Upper lobe of left lung (tissue), 6 donors: Measurements from ENCODE around the gene SLC12A6. TPM values are rescaled to one million over a fixed set of nuclear protein-coding genes. Genes with fewer than 3 reads are reported as not detected.

ENCODE experiments used
- ATAC-seq, 2 donors: fragments of 200-7000 bp; cut with Tn5 transposase; one replicate each; pipeline ENCODE4 v1.9.1; 2022; ENCODE audit warnings: mild to moderate bottlenecking in 2 of 2, moderate library complexity in 2 of 2; ENCODE audit not compliant: low FRiP score in 2 of 2
- DNase-seq, 2 donors: peaks; one replicate each; pipeline ENCODE4 v3.0.0-alpha.2; 2019 to 2020
- H3K27ac ChIP-seq, 4 donors: fragments of 200-600 bp; sonication (generic); one replicate each; pipeline ENCODE4 v1.5.1; 2016 to 2019
- H3K27me3 ChIP-seq, 4 donors: fragments of 200-600 bp; sonication (generic); one replicate each; pipeline ENCODE4 v1.5.1; 2017 to 2019
- H3K36me3 ChIP-seq, 4 donors: fragments of 200-600 bp; sonication (generic); one replicate each; pipeline ENCODE4 v1.5.1; 2016 to 2019
- H3K4me1 ChIP-seq, 4 donors: fragments of 200-600 bp; sonication (generic); one replicate each; pipeline ENCODE4 v1.5.1; 2018 to 2019
- H3K4me3 ChIP-seq, 4 donors: fragments of 200-600 bp; sonication (generic); one replicate each; pipeline ENCODE4 v1.5.1; 2017 to 2019; ENCODE audit warnings: mild to moderate bottlenecking in 2 of 4, moderate library complexity in 1 of 4
- H3K9me3 ChIP-seq, 4 donors: fragments of 200-600 bp; sonication (generic); one replicate each; pipeline ENCODE4 v1.5.1; 2018 to 2019
- EP300 ChIP-seq, 4 donors: sonication (generic); formaldehyde crosslinking; IDR thresholded peaks; one replicate each; pipeline ENCODE4 v1.5.1; 2017; ENCODE audit warnings: antibody characterized with exemption in 4 of 4, control low read depth in 2 of 4
- POLR2A ChIP-seq, 4 donors: fragments of 450-650 bp; IDR thresholded peaks; one replicate each; pipeline ENCODE4 v1.5.1; 2016 to 2017; ENCODE audit warnings: antibody characterized with exemption in 4 of 4, mild to moderate bottlenecking in 2 of 4
- POLR2AphosphoS5 ChIP-seq, 2 donors: sonication (generic); formaldehyde crosslinking; IDR thresholded peaks; one replicate each; pipeline ENCODE4 v1.5.1; 2017; ENCODE audit warnings: antibody characterized with exemption in 2 of 2
- whole genome bisulfite sequencing, 2 donors: methylation state at CpG; one replicate each; pipeline ENCODE4 v1.1.5; 2017 to 2018; 5-methylcytosine and 5-hydroxymethylcytosine counted together
- total RNA-seq, 6 donors: library from RNA; depleted of rRNA in 4 of 6; stranded (reverse); fragments of >200 nt in 4 of 6; gene quantifications; one replicate each; pipeline versions ENCODE4 v1.1.0 to v1.2.1, GENCODE V29; 2016 to 2021
- TF ChIP-seq, protein P1 (sequence below), 6 experiments: fragments of 450-650 bp in 4 of 6; fragments of 200-600 bp in 2 of 6; sonication (generic) in 2 of 6; IDR thresholded peaks; one replicate each; pipeline ENCODE4 v1.5.1; 2016 to 2019; ENCODE audit warnings: antibody characterized with exemption in 6 of 6
- donor health status: DM: no; HTN: no; CAD: no; lungs with moderate emphysema.
- donor health status: DM: no; HTN: yes; CAD: no; lungs with severe emphysema.

Gene SLC12A6
- total RNA-seq, 6 donors from 2014 or later = 35.3 to 68.1 (median 50.4) TPM

DNA sequence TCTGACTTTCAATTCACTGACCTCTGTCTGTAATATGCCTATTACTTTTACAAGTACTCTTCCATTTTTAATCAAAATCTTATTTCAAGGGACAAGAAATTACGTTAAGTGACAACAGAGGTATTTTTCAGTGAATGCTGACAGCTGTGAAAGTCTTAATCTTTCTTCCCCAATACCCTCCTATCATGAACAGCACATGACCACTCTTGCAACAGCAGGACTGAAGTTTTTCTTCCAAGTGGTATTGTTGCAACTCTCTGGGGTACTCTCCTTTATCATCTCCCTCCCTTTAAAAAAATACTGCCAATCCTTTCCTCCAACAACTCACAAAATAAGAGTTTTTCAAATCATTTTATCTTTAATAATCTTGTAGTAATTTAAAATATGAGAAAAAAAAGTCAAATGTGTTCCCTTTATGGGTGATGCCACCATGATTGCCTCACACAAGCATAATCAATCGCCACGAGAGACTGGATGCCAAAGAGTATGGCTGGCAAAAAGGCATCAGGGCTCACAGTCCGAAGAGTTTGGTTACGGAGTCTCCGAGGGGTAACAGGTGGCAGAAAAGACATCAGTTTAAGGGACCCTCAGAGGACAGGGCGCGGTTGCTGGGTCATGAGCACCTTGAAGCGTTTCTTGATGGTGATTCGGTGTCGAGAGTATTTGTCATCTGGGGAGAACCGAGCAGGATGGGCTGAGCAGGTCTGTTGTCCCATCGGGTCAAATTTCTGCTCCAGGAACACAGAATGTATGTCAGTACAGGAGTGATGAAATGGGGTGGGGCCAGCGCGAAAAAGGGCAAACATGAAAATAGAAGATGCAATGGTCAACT is 4.0 kb upstream of the SLC12A6 start:
- Histone ChIP-seq H3K4me3 (peak overlapping the region; percentile 59 to 85 (median 74)), H3K9me3 (no peaks in the 10 kb centered on the region), H3K4me1 (peaks cover 17 to 28% (median 23%) of the 10 kb centered on the region in 4 donors), H3K27ac (peak overlapping the region; percentile 15 to 95 (median 90)), H3K27me3 (no peaks in the 10 kb centered on the region), H3K36me3 (peaks cover 0 to 21% (median 1%) of the 10 kb centered on the region in 4 donors)
- ATAC-seq (no peak), DNase-seq (no peak)
- WGBS, 2 donors = 91% methylated on average over 15 of the region's 15 CpGs
- TF ChIP-seq POLR2AphosphoS5 (IDR thresholded peaks at IDR 0.05) (no peak), EP300 (IDR thresholded peaks at IDR 0.05) (no peak), POLR2A (IDR thresholded peaks at IDR 0.05) (no peak)
- TF ChIP-seq, protein P1, sequence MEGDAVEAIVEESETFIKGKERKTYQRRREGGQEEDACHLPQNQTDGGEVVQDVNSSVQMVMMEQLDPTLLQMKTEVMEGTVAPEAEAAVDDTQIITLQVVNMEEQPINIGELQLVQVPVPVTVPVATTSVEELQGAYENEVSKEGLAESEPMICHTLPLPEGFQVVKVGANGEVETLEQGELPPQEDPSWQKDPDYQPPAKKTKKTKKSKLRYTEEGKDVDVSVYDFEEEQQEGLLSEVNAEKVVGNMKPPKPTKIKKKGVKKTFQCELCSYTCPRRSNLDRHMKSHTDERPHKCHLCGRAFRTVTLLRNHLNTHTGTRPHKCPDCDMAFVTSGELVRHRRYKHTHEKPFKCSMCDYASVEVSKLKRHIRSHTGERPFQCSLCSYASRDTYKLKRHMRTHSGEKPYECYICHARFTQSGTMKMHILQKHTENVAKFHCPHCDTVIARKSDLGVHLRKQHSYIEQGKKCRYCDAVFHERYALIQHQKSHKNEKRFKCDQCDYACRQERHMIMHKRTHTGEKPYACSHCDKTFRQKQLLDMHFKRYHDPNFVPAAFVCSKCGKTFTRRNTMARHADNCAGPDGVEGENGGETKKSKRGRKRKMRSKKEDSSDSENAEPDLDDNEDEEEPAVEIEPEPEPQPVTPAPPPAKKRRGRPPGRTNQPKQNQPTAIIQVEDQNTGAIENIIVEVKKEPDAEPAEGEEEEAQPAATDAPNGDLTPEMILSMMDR (IDR thresholded peaks at IDR 0.05) = no peak

DNA sequence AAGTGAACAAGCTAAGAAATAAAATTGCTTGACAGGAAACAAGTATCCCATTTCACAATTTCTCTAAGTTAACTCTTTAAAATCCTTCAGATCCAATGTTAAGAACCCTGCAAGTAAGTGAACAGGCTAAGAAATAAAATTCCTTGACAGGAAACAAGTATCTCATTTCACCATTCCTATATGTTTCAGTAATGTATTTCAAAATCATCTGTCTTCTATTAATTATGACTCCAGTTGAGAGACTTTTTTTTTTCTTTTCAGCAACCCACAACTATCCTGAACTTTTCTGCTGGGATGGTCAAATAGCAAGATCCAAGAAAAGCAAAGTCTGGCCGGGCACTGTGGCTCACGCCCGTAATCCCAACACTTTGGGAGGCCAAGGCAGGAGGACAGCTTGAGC is 2.4 kb upstream of the SLC12A6 start:
- no peaks in the 10 kb centered on the region for H3K9me3 ChIP-seq
- ATAC-seq = no peak
- H3K27ac ChIP-seq = no peak overlapping the region
- H3K36me3 ChIP-seq = peaks cover 0 to 21% (median 1%) of the 10 kb centered on the region in 4 donors
- H3K4me1 ChIP-seq = peaks cover 31 to 45% (median 35%) of the 10 kb centered on the region in 4 donors
- 97 to 98% methylated on average over 3 of the region's 3 CpGs for WGBS, 2 donors
- no peaks in the 10 kb centered on the region for H3K27me3 ChIP-seq
- no peak for DNase-seq
- no peak overlapping the region for H3K4me3 ChIP-seq
- TF ChIP-seq EP300 (IDR thresholded peaks at IDR 0.05) (no peak), POLR2A (IDR thresholded peaks at IDR 0.05) (no peak), POLR2AphosphoS5 (IDR thresholded peaks at IDR 0.05) (no peak)
- TF ChIP-seq, protein P1 (IDR thresholded peaks at IDR 0.05) = no peak

DNA sequence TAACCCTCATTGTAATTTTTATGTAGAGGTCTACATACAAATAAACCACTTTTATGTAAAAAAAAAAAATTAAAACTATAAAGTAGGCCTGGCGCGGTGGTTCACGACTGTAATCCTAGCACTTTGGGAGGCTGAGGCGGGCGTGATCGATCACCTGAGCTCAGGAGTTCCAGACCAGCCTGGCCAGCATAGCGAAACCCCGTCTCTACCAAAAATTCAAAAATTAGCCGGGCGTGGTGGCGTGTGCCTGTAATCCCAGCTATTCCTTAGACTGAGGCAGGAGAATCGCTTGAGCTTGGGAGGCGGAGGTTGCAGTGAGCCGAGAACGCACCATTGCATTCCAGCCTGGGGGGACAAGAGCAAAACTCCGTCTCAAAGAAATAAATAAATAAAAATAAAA is 766 bp upstream of the SLC12A6 start:
- WGBS, 2 donors = 81 to 86% methylated on average over 16 of the region's 16 CpGs
- peak overlapping the region in 3 of 4 donors; percentile 91 to 97 (median 96) for H3K27ac ChIP-seq
- H3K4me3 ChIP-seq = peak overlapping the region in 3 of 4 donors; percentile 90 to 98 (median 96)

DNA sequence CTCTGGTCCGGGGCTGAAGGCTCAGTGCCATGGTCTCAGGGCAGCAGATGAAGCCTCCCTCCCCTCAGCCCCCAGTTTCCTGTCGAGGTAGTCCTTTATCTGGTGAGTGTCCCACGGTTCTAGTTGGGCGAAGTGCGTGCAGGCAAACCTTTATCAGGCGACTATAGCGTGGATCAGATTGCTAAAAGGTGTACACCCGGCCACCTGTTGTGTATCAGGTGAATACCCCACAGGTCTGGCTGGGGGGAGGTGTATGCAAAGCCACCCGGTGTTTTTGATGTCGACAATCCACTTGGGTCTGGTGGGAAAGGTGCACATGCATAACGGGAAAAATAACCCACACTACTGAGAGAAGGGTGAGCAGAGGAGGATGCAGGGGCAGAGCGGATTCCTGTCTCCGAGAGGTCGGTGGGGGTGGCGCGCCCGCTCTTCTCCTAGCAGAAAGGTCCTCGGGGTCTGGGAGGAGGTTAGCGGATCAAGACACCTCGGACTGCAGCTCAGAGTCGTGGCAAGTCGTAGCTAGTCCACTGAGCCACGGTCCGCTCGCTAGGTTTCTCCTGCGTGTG is 507 bp downstream of the SLC12A6 start:
- Histone ChIP-seq H3K4me1 (peaks cover 27 to 57% (median 41%) of the 10 kb centered on the region in 4 donors), H3K4me3 (peak overlapping the region; percentile 90 to 98 (median 97)), H3K27ac (peak overlapping the region; percentile 91 to 97 (median 94)), H3K36me3 (peaks cover 0 to 21% (median 1%) of the 10 kb centered on the region in 4 donors), H3K27me3 (no peaks in the 10 kb centered on the region), H3K9me3 (no peaks in the 10 kb centered on the region)
- ATAC-seq (peak; percentile 27 to 30), DNase-seq (no peak)
- WGBS, 2 donors = 0% methylated on average over 24 to 26 of the region's 26 CpGs
- TF ChIP-seq EP300 (IDR thresholded peaks at IDR 0.05) = no peak
- no peak for TF ChIP-seq POLR2AphosphoS5 (IDR thresholded peaks at IDR 0.05)
- TF ChIP-seq, protein P1 (IDR thresholded peaks at IDR 0.05) = no peak
- no peak for TF ChIP-seq POLR2A (IDR thresholded peaks at IDR 0.05)

More for the DNA sequence above, 766 bp upstream of the SLC12A6 start:
- Histone ChIP-seq H3K9me3 (no peaks in the 10 kb centered on the region), H3K4me1 (peaks cover 30 to 60% (median 42%) of the 10 kb centered on the region in 4 donors), H3K27me3 (no peaks in the 10 kb centered on the region), H3K36me3 (peaks cover 0 to 21% (median 1%) of the 10 kb centered on the region in 4 donors)
- DNase-seq = no peak
- no peak for ATAC-seq
- TF ChIP-seq POLR2AphosphoS5 (IDR thresholded peaks at IDR 0.05) = no peak
- TF ChIP-seq, protein P1 (IDR thresholded peaks at IDR 0.05) = no peak
- no peak for TF ChIP-seq EP300 (IDR thresholded peaks at IDR 0.05)
- TF ChIP-seq POLR2A (IDR thresholded peaks at IDR 0.05) = no peak
